Measurements from ENCODE around the gene RNF217. TPM values are rescaled to one million over a fixed set of nuclear protein-coding genes. Genes with fewer than 3 reads are reported as not detected.

The RNF217 gene
- polyA plus RNA-seq, 1 experiment = 18.6 TPM

- CTCF ChIA-PET = no interaction called here
- TF ChIP-seq CTCF (IDR thresholded peaks at IDR 0.05; ENCODE audit: insufficient read depth, low read depth, low read length) = no peak
- no peak for DNase-seq (ENCODE audit: low read depth)
- Histone ChIP-seq H3K36me3 (ENCODE audit: control insufficient read depth, insufficient read depth, low read length) (peaks cover 2% of the 10 kb centered on the region; the same call in 1 of the 2 replicates), H3K27me3 (ENCODE audit: control insufficient read depth, insufficient read depth, low read length) (no peaks in the 10 kb centered on the region), H3K4me3 (ENCODE audit: low read depth, low read length) (no peak overlapping the region)
- POLR2A ChIA-PET = no interaction called here
Measured at GRCh38 chr6:124989136-124989983, 27.1 kb downstream of the RNF217 start.

- ChIA-PET CTCF (no interaction called here), POLR2A (no interaction called here)
- Histone ChIP-seq H3K27me3 (ENCODE audit: control insufficient read depth, insufficient read depth, low read length) (no peaks in the 10 kb centered on the region), H3K4me3 (ENCODE audit: low read depth, low read length) (no peak overlapping the region), H3K36me3 (ENCODE audit: control insufficient read depth, insufficient read depth, low read length) (peaks cover 2% of the 10 kb centered on the region; the same call in 1 of the 2 replicates)
- TF ChIP-seq CTCF (IDR thresholded peaks at IDR 0.05; ENCODE audit: insufficient read depth, low read depth, low read length) = no peak
- no peak for DNase-seq (ENCODE audit: low read depth)
Measured at GRCh38 chr6:124990988-124991387, 28.8 kb downstream of the RNF217 start.

GRCh38 chr6:124991764-124992295 is 29.6 kb downstream of the RNF217 start:
- no peak for TF ChIP-seq CTCF (IDR thresholded peaks at IDR 0.05; ENCODE audit: insufficient read depth, low read depth, low read length)
- ChIA-PET POLR2A (no interaction called here), CTCF (no interaction called here)
- no peaks in the 10 kb centered on the region for H3K27me3 ChIP-seq (ENCODE audit: control insufficient read depth, insufficient read depth, low read length)
- H3K4me3 ChIP-seq (ENCODE audit: low read depth, low read length) = no peak overlapping the region
- DNase-seq (ENCODE audit: low read depth) = no peak
- H3K36me3 ChIP-seq (ENCODE audit: control insufficient read depth, insufficient read depth, low read length) = peaks cover 2% of the 10 kb centered on the region; the same call in 1 of the 2 replicates

- ChIA-PET CTCF (no interaction called here), POLR2A (no interaction called here)
- Histone ChIP-seq H3K27me3 (ENCODE audit: control insufficient read depth, insufficient read depth, low read length) (no peaks in the 10 kb centered on the region), H3K4me3 (ENCODE audit: low read depth, low read length) (no peak overlapping the region), H3K36me3 (ENCODE audit: control insufficient read depth, insufficient read depth, low read length) (no peaks in the 10 kb centered on the region)
- no peak for DNase-seq (ENCODE audit: low read depth)
- TF ChIP-seq CTCF (IDR thresholded peaks at IDR 0.05; ENCODE audit: insufficient read depth, low read depth, low read length) = no peak
Measured at GRCh38 chr6:124993327-124993726, 31.1 kb downstream of the RNF217 start.

- H3K4me3 ChIP-seq (ENCODE audit: low read depth, low read length) = no peak overlapping the region
- H3K27me3 ChIP-seq (ENCODE audit: control insufficient read depth, insufficient read depth, low read length) = no peaks in the 10 kb centered on the region
- no peak for TF ChIP-seq CTCF (IDR thresholded peaks at IDR 0.05; ENCODE audit: insufficient read depth, low read depth, low read length)
- ChIA-PET POLR2A (no interaction called here), CTCF (no interaction called here)
- no peak for DNase-seq (ENCODE audit: low read depth)
- H3K36me3 ChIP-seq (ENCODE audit: control insufficient read depth, insufficient read depth, low read length) = no peaks in the 10 kb centered on the region
Measured at GRCh38 chr6:124994648-124995047, 32.4 kb downstream of the RNF217 start.

Measured in BJ (cell line).